Prostate gland (tissue), 2 donors: ENCODE measurements around the gene PDZRN4.

Source experiments
- CTCF ChIP-seq, 4 experiments: fragments of 200-600 bp in 2 of 4; fragments of 450-650 bp in 2 of 4; sonication (generic) in 2 of 4; IDR thresholded peaks; 1 replicate in 3 of 4; 2 replicates in 1 of 4; pipeline ENCODE4 v1.5.1; 2016 to 2019; ENCODE audit warnings: antibody characterized with exemption in 4 of 4, mild to moderate bottlenecking in 2 of 4, moderate library complexity in 2 of 4
- POLR2A ChIP-seq: fragments of 450-650 bp; IDR thresholded peaks from one replicate; pipeline ENCODE4 v1.6.1; 2016; ENCODE audit warnings: antibody characterized with exemption, mild to moderate bottlenecking
- POLR2AphosphoS5 ChIP-seq: sonication (generic); formaldehyde crosslinking; IDR thresholded peaks from one replicate; pipeline ENCODE4 v1.6.1; 2017; ENCODE audit warnings: antibody characterized with exemption

- TF ChIP-seq CTCF (IDR thresholded peaks at IDR 0.05) (no peak), POLR2A (no peak), POLR2AphosphoS5 (no peak)
Observed at GRCh38 chr12:41269056-41269455, 80.9 kb downstream of the PDZRN4 start.
